Adipocyte (in vitro differentiated cells): ENCODE results near the gene TSPEAR.
"Not testable (repeated sequence)": the region's sequence is repeated elsewhere in the genome, so short reads cannot be mapped to it uniquely, and the experiment has no call there.

Experiments
- DNase-seq: peaks from one replicate; pipeline ENCODE4 v3.0.0-alpha.2; 2015; ENCODE audit warnings: low read depth
- H3K27me3 ChIP-seq: replicated peaks from 2 replicates; pipeline ENCODE4 v1.7.0; 2013; ENCODE audit warnings: mild to moderate bottlenecking, low read length, moderate library complexity; ENCODE audit not compliant: control insufficient read depth, insufficient read depth
- H3K36me3 ChIP-seq: 2 replicates; pipeline ENCODE4 v1.7.0; 2013; ENCODE audit warnings: low read length, mild to moderate bottlenecking, moderate library complexity; ENCODE audit not compliant: control insufficient read depth, insufficient read depth, severe bottlenecking
- H3K4me1 ChIP-seq: 2 replicates; pipeline ENCODE4 v1.7.0; 2013; ENCODE audit warnings: mild to moderate bottlenecking, low read length, moderate library complexity; ENCODE audit not compliant: control insufficient read depth, insufficient read depth
- H3K4me3 ChIP-seq: 2 replicates; pipeline ENCODE4 v1.7.0; 2013; ENCODE audit warnings: mild to moderate bottlenecking, low read length, moderate library complexity
- H3K9ac ChIP-seq: 2 replicates; pipeline ENCODE4 v1.7.0; 2013; ENCODE audit warnings: mild to moderate bottlenecking, low read length, moderate library complexity
- H3K9me3 ChIP-seq: 2 replicates; pipeline ENCODE4 v1.7.0; 2013; ENCODE audit warnings: mild to moderate bottlenecking, low read length, moderate library complexity; ENCODE audit not compliant: control insufficient read depth

TSPEAR gene

GRCh38 chr21:44594406-44594916 lies 116.9 kb downstream of the TSPEAR start:
- no peak for DNase-seq
- Histone ChIP-seq H3K36me3 (no peaks in the 10 kb centered on the region), H3K4me3 (no peak overlapping the region), H3K4me1 (peaks cover 4% of the 10 kb centered on the region), H3K27me3 (peaks cover 38% of the 10 kb centered on the region), H3K9ac (no peak overlapping the region), H3K9me3 (peaks cover 6% of the 10 kb centered on the region)

DNA sequence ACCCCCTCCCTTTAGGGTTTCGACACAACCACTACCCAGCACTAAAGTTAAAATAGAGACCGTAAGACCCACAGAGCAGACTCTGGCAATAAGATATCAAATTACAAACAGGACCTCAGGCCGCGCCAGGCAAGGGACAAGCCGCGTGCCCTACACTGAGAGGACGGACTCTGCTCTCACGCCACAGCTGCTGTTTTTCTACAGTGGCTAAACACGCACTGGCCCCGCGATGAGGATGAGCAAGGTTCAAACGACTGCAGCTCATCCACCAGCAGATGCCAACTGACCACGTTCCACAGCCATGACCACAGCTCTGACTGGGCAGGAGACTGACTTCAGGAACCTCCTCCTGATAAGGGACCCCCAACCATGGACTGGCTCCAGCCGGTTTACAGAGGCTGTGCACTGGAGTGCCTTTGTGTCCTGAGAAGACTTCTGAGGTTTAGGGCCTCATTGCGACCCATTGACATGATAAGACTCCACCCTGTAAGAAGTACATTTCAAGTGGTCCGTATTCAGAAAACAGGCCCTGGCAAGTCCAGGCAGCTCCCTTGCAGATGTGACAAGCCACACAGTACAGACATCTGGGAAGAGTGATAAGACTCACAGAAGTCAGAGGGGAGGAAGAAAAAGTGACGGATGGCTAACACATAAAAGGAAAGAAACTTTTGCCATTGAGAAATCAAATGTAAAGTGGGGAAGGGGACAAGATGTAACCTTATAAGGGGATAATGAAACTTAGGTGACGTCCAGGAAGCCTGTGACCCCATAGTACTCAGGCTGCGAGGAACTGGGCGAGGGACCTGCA lies 117.6 kb downstream of the TSPEAR start:
- peaks cover 38% of the 10 kb centered on the region for H3K27me3 ChIP-seq
- peak; percentile 4 for DNase-seq
- H3K4me1 ChIP-seq = peaks cover 4% of the 10 kb centered on the region
- H3K9ac ChIP-seq = no peak overlapping the region
- peaks cover 6% of the 10 kb centered on the region for H3K9me3 ChIP-seq
- H3K4me3 ChIP-seq = no peak overlapping the region
- H3K36me3 ChIP-seq = no peaks in the 10 kb centered on the region

DNA sequence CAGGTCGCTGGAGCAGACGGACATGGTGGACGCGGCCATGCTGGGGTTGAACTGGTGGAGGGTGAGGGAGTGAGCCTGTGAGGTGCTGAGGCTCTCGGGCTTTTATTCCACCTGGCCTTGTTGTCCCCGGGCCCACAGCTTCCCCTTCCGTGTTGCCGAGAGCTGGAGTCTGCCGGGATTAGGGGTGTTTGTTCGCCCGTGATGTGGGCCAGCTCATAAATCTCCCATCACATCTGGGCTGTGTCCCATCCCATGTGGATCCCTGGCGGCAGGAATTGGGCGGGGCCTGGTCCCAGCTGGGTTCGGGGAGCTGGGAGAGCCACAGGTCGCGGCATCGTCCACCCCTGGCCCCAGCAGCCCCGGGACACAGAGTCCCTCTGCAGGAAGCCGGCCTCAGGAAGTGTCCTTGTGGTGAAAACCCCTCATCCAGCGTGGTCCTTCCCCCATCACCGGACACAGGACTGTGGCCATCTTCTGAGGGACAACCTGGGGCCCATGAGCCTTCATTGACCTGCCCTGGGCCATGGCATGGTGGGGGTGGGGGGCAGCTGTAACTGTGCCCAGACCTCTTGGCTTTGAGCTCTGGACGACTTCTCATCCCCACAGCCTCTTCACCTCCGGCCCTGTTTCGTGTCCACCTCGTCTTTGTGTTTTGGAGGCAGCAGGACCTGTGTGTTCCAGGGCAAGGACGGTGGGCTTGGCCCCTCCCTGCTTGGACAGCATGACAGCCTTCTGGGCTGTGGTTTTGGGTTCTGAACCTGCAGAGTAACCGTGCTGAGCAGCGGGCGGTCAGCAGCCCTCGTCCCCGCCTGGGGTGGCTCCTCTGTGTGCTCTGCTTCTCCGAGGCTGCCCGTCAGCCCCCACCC lies 118.7 kb downstream of the TSPEAR start, which contains the start of gene KRTAP10-6:
Gene KRTAP10-6, minus strand, starts transcription at position 60 of the 866 bp plus-strand sequence. Its CDS starts 21 bp downstream, at position 39.
- Histone ChIP-seq H3K4me3 (no peak within 1 kb of the TSS), H3K27me3 (peaks cover 34% of the 10 kb centered on the region), H3K36me3 (no peaks in the 10 kb centered on the region), H3K9ac (no peak within 1 kb of the TSS), H3K9me3 (no peaks in the 10 kb centered on the region), H3K4me1 (peaks cover 4% of the 10 kb centered on the region)
- no peak for DNase-seq

DNA sequence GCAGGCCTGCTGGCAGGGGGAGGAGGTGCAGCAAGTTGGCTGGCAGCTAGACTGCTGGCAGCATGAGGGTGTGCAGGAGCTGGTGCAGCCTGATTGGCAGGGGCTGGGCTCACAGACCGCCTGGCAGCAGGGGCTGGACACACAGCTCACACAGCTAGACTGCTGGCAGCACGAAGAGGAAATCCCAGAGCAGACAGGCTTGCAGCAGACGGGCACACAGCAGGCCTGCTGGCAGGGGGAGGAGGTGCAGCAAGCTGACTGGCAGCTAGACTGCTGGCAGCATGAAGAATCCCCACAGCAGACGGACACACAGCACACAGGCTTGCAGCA lies 119.6 kb downstream of the TSPEAR start:
- H3K27me3 ChIP-seq = peaks cover 34% of the 10 kb centered on the region
- H3K36me3 ChIP-seq, H3K9me3 ChIP-seq, DNase-seq, H3K9ac ChIP-seq, H3K4me1 ChIP-seq, H3K4me3 ChIP-seq: not testable (repeated sequence)

DNA sequence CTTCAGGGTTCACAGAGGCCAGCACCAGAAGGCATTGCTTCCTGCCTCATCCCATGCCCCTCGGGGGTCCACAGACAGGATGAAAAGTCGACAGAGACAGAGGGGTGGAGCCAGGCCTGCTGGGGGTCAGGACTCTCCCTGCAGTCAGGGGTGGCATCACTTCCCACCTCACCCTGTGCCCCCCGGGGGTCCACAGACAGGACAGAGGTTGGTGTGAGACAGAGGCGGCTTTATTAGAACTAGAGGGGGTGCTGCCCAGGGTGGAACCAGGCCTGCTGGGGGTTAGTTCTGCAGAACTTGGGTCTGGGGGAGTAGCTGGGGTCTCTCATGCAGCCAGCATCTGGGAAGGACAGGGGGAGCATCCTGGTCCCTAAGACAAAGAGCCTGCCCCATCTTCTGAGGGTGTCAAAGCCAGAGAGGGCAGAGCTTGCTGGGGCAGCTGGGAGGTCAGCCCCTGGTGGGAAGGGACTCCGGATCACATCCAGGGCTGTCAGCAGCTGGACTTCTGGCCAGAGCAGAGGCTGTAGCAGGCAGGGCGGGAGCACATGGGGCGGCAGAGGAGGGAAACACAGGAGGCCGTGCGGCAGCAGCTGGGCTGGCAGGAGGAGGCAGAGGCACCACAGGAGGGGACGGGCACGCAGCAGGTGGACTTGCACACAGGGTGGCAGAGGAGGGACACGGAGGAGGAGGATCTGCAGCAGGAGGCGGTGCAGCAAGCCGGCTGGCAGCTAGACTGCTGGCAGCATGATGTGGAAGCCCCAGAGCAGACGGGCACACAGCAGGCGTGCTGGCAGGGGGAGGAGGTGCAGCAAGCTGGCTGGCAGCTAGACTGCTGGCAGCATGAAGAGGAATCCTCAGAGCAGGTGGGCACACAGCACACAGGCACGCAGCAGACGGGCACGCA lies 120.2 kb downstream of the TSPEAR start:
- not testable (repeated sequence) for H3K36me3 ChIP-seq, H3K4me1 ChIP-seq, DNase-seq, H3K4me3 ChIP-seq, H3K9me3 ChIP-seq, H3K9ac ChIP-seq
- H3K27me3 ChIP-seq = peaks cover 33% of the 10 kb centered on the region

GRCh38 chr21:44590311-44590721 lies 121.1 kb downstream of the TSPEAR start:
- peaks cover 4% of the 10 kb centered on the region for H3K4me1 ChIP-seq
- DNase-seq = no peak
- H3K4me3 ChIP-seq = no peak overlapping the region
- H3K9ac ChIP-seq = no peak overlapping the region
- H3K36me3 ChIP-seq = no peaks in the 10 kb centered on the region
- peaks cover 27% of the 10 kb centered on the region for H3K27me3 ChIP-seq
- peaks cover 4% of the 10 kb centered on the region for H3K9me3 ChIP-seq

DNA sequence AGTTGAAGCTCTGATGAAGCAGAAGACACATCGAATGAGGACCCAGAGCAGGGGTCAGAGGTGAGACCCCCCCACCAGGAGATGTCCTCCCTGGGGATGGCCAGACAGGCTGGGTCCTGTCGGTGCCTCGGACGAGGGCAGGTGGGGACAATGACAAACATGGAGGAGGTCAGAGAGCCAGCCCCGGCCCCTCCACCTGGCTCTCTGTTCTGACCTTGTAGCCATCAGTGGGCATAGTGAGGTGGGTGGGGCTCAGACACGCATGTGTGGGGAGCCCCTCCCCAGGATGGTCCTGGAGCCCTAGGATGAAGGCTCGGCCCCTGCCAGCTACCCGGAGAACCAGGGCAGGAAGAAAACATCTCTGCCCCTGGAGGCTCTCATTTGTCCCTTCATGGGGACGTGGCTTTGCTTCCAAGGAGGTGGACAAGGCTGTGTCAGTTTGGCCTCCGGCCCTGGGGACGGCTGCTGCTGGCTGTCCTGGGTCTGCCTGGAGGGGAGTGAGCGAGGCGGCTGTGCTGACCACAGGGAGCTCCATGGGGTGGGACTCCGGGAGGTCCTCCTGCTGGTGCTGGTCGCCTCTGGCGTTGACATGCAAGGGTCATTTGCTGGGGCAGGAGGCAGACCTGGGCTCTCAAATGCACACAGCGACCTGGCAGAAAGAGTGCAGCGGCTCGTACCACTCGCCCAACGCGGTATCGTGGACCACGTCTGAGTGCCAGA lies 121.6 kb downstream of the TSPEAR start:
- H3K9ac ChIP-seq = no peak overlapping the region
- H3K36me3 ChIP-seq = no peaks in the 10 kb centered on the region
- peaks cover 8% of the 10 kb centered on the region for H3K9me3 ChIP-seq
- H3K4me3 ChIP-seq = no peak overlapping the region
- H3K27me3 ChIP-seq = peaks cover 23% of the 10 kb centered on the region
- H3K4me1 ChIP-seq = peaks cover 4% of the 10 kb centered on the region
- no peak for DNase-seq

DNA sequence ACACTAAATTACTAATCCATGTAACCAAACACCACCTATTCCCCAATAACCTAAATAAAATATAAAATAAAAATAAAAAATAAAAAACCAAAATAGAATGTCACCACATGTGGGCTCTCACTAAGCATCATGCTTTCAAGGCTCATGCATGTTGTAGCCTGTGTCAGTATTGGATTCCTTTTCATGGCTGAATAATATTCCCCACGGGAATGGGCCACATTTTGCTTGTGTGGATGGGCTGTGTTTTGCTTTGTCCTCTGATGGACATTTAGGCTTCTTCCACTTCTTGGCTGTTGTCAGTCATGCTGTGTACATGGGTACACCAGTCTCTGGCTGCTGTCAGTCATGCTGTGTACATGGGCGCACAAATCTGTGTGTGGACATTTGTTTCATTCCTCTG lies 122.3 kb downstream of the TSPEAR start:
- peaks cover 8% of the 10 kb centered on the region for H3K9me3 ChIP-seq
- H3K27me3 ChIP-seq = peaks cover 18% of the 10 kb centered on the region
- no peaks in the 10 kb centered on the region for H3K36me3 ChIP-seq
- no peak overlapping the region for H3K9ac ChIP-seq
- H3K4me1 ChIP-seq = peaks cover 4% of the 10 kb centered on the region
- no peak overlapping the region for H3K4me3 ChIP-seq
- DNase-seq = no peak

- Histone ChIP-seq H3K9me3 (peaks cover 22% of the 10 kb centered on the region), H3K9ac (no peak overlapping the region), H3K4me3 (no peak overlapping the region), H3K27me3 (no peaks in the 10 kb centered on the region), H3K4me1 (no peaks in the 10 kb centered on the region), H3K36me3 (no peaks in the 10 kb centered on the region)
- DNase-seq = no peak
These were observed 125.5 kb downstream of the TSPEAR start for GRCh38 chr21:44585892-44586291.

DNA sequence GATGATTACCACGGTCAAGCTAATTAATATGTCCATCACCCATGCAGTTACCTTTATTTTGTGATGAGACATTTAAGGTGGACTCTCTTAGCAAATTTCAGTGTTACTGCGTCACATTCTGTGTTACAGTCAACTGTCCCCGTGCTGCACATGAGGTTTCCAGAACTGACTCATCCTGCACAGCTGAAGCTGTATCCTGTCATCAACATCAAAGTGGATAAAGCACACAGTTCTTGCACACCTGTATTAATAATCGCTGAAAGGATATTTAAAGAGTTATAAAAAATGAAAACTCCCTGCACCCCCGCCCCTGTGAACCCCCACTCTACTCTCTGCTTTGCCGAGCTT lies 127.6 kb downstream of the TSPEAR start:
- Histone ChIP-seq H3K9ac (no peak overlapping the region), H3K4me3 (no peak overlapping the region), H3K9me3 (peaks cover 25% of the 10 kb centered on the region), H3K4me1 (no peaks in the 10 kb centered on the region), H3K36me3 (no peaks in the 10 kb centered on the region), H3K27me3 (no peaks in the 10 kb centered on the region)
- no peak for DNase-seq
